Keratinocyte (primary cell): ENCODE measurements around the gene LRRC18. TPM values are rescaled to one million over a fixed set of nuclear protein-coding genes. Genes with fewer than 3 reads are reported as not detected.

Experiments
- DNase-seq: peaks from one replicate; pipeline ENCODE4 v3.0.0-alpha.2; 2011; ENCODE audit warnings: low read depth, missing footprints, low spot score
- FAIRE-seq: peaks from 2 replicates; lab custom pipeline; 2011; peaks lifted over from hg19 to GRCh38; lab: Jason Lieb, UNC
- H2AFZ ChIP-seq: 2 replicates; pipeline ENCODE4 v1.6.0; 2012; ENCODE audit warnings: low read length, control low read depth, inconsistent platforms; ENCODE audit not compliant: control insufficient read depth
- H3K27ac ChIP-seq: 2 replicates; pipeline ENCODE4 v1.5.1; 2011; ENCODE audit warnings: low read length; ENCODE audit not compliant: control insufficient read depth, insufficient read depth
- H3K27me3 ChIP-seq: 3 replicates; pipeline ENCODE4 v1.6.0; 2011; ENCODE audit warnings: low read length; ENCODE audit not compliant: control insufficient read depth, insufficient read depth; ENCODE audit errors: extremely low read depth
- H3K36me3 ChIP-seq, 2 experiments: 2 replicates in 1 of 2; 3 replicates in 1 of 2; pipeline ENCODE4 v1.5.1; 2011; ENCODE audit warnings: low read length in 2 of 2, mild to moderate bottlenecking in 1 of 2; ENCODE audit not compliant: control insufficient read depth in 2 of 2, insufficient read depth in 2 of 2; ENCODE audit errors: extremely low read depth in 1 of 2
- H3K4me1 ChIP-seq: 3 replicates; pipeline ENCODE4 v1.5.1; 2011; ENCODE audit warnings: low read length; ENCODE audit not compliant: control insufficient read depth, insufficient read depth; ENCODE audit errors: extremely low read depth
- H3K4me2 ChIP-seq: 3 replicates; pipeline ENCODE4 v1.6.0; 2011; ENCODE audit warnings: low read depth, low read length; ENCODE audit not compliant: control insufficient read depth, insufficient read depth; ENCODE audit errors: extremely low read depth
- H3K4me3 ChIP-seq, 3 experiments: fragments of 200-600 bp in 1 of 3; sonication (generic) in 1 of 3; 2 replicates in 2 of 3; 3 replicates in 1 of 3; pipeline ENCODE4 v1.5.1; 2011 to 2016; ENCODE audit warnings: low read length in 3 of 3, mild to moderate bottlenecking in 3 of 3, control low read depth in 2 of 3, inconsistent platforms in 1 of 3, low read depth in 1 of 3, mixed read lengths in 1 of 3, mixed run types in 1 of 3, moderate library complexity in 1 of 3; ENCODE audit not compliant: control insufficient read depth in 2 of 3, insufficient read depth in 2 of 3; ENCODE audit errors: extremely low read depth in 1 of 3
- H3K79me2 ChIP-seq: 2 replicates; pipeline ENCODE4 v1.6.0; 2012; ENCODE audit warnings: low read length; ENCODE audit not compliant: control insufficient read depth, insufficient read depth
- H3K9ac ChIP-seq: 3 replicates; pipeline ENCODE4 v1.6.0; 2011; ENCODE audit warnings: low read length; ENCODE audit not compliant: control insufficient read depth, insufficient read depth; ENCODE audit errors: extremely low read depth
- H3K9me1 ChIP-seq: 3 replicates; pipeline ENCODE4 v1.6.0; 2011; ENCODE audit warnings: low read length; ENCODE audit not compliant: control insufficient read depth, insufficient read depth; ENCODE audit errors: extremely low read depth
- H3K9me3 ChIP-seq: 2 replicates; pipeline ENCODE4 v1.5.1; 2012; ENCODE audit warnings: low read depth, low read length; ENCODE audit not compliant: control insufficient read depth
- H4K20me1 ChIP-seq: 3 replicates; pipeline ENCODE4 v1.6.0; 2011; ENCODE audit warnings: low read length; ENCODE audit not compliant: control insufficient read depth, insufficient read depth; ENCODE audit errors: extremely low read depth
- EZH2 ChIP-seq: IDR thresholded peaks from one replicate; pipeline ENCODE4 v1.6.1; 2012; ENCODE audit warnings: inconsistent platforms, mild to moderate bottlenecking, low read length, moderate library complexity
- dilution Hi-C: fragments of 300-500 bp; cut with MboI; formaldehyde crosslinking; loops from one replicate; pipeline ENCODE4 v1.7.0; 2020; ENCODE audit warnings: low sequenced_read_pairs; ENCODE audit not compliant: extremely low pct_ligation_motif_present
- polyA plus RNA-seq, 5 experiments: library from polyadenylated mRNA; depleted of rRNA in 3 of 5; stranded (reverse) in 3 of 5; stranded (forward) in 1 of 5; unstranded in 1 of 5; fragments of >200 nt; gene quantifications; 1 replicate in 1 of 5; 2 replicates in 3 of 5; 3 replicates in 1 of 5; pipeline versions ENCODE4 v1.2.1 to v1.2.3, GENCODE V29; 2011 to 2012; ENCODE audit warnings: missing spikeins in 2 of 5, low read depth in 1 of 5, low replicate concordance in 1 of 5
- TF ChIP-seq, protein P1 (sequence below), 3 experiments: IDR thresholded peaks in 1 of 3; conservative IDR thresholded peaks in 1 of 3; optimal IDR thresholded peaks in 1 of 3; 2 replicates in 2 of 3; 3 replicates in 1 of 3; pipeline versions ENCODE3 to v1.5.1; 2011; ENCODE audit warnings: low read length in 3 of 3, mild to moderate bottlenecking in 3 of 3, moderate library complexity in 2 of 3, control low read depth in 1 of 3, inconsistent platforms in 1 of 3; ENCODE audit not compliant: insufficient read depth in 2 of 3; ENCODE audit errors: extremely low read depth in 1 of 3

Gene LRRC18
- polyA plus RNA-seq, 1 donor (not counting 4 experiments of a cell fraction or from before 2014, with no cell fraction given), result not detected

DNA sequence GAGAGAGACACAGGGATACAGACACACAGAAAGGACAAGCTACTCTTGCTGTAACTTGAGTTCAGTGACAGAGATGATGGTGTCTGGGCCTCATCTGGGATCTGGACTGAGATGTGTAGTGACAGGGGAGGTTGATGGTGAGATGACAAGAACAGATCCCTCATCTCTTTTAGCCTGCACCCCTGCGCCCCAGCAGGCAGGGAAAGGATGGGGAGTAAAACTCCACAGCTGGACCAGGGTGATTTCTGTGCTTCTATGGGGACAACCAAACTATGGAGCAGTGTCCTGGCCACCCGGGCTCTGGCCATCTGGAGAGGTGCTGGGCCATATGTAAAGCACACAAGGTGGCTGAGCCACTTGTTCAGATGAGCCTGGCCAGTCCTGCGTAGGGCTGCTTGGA, 4.5 kb upstream of the LRRC18 start:
- no peak overlapping the region for H3K4me2 ChIP-seq
- FAIRE-seq (no peak), DNase-seq (no peak)
- no peaks in the 10 kb centered on the region for H4K20me1 ChIP-seq
- no peak overlapping the region for H3K4me3 ChIP-seq
- H3K27me3 ChIP-seq, result peaks cover 4% of the 10 kb centered on the region
- no peaks in the 10 kb centered on the region for H3K9me1 ChIP-seq
- TF ChIP-seq EZH2, result no peak
- TF ChIP-seq, protein P1, sequence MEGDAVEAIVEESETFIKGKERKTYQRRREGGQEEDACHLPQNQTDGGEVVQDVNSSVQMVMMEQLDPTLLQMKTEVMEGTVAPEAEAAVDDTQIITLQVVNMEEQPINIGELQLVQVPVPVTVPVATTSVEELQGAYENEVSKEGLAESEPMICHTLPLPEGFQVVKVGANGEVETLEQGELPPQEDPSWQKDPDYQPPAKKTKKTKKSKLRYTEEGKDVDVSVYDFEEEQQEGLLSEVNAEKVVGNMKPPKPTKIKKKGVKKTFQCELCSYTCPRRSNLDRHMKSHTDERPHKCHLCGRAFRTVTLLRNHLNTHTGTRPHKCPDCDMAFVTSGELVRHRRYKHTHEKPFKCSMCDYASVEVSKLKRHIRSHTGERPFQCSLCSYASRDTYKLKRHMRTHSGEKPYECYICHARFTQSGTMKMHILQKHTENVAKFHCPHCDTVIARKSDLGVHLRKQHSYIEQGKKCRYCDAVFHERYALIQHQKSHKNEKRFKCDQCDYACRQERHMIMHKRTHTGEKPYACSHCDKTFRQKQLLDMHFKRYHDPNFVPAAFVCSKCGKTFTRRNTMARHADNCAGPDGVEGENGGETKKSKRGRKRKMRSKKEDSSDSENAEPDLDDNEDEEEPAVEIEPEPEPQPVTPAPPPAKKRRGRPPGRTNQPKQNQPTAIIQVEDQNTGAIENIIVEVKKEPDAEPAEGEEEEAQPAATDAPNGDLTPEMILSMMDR (optimal IDR thresholded peaks at IDR 0.05 in 1 of 3, IDR thresholded peaks at IDR 0.05 in 1 of 3, conservative IDR thresholded peaks at IDR 0.05 in 1 of 3; ENCODE audit: extremely low read depth in 1 of 3, insufficient read depth in 2 of 3, low read length in 3 of 3), result no peak
- no peaks in the 10 kb centered on the region for H3K36me3 ChIP-seq
- H3K9me3 ChIP-seq, result no peaks in the 10 kb centered on the region
- no peak overlapping the region for H2AFZ ChIP-seq
- no peak overlapping the region for H3K27ac ChIP-seq
- dilution Hi-C loops, result no loop called here
- H3K79me2 ChIP-seq, result no peaks in the 10 kb centered on the region
- H3K9ac ChIP-seq, result no peak overlapping the region
- H3K4me1 ChIP-seq, result no peaks in the 10 kb centered on the region

DNA sequence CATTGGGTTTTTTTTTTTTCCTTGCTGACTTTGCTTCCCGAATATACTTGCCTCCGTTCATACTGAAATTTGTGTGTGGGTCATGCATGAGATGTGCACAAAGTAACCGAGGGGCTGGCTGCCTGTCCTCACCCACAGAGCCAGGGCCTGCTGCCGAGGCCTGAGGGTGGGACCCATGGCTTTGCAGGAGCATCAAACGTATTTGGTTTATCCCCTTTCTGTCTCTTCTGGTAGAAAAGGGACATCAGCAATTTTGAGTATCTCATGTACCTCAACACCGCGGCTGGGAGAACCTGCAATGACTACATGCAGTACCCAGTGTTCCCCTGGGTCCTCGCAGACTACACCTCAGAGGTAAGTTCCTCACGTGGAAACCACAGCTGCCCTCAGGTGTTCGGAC, 3.5 kb upstream of the LRRC18 start:
- no peak for DNase-seq
- no peaks in the 10 kb centered on the region for H3K9me1 ChIP-seq
- no peak overlapping the region for H2AFZ ChIP-seq
- H3K79me2 ChIP-seq, result no peaks in the 10 kb centered on the region
- no peaks in the 10 kb centered on the region for H3K4me1 ChIP-seq
- FAIRE-seq, result no peak
- H3K9ac ChIP-seq, result no peak overlapping the region
- no peaks in the 10 kb centered on the region for H4K20me1 ChIP-seq
- TF ChIP-seq EZH2, result no peak
- TF ChIP-seq, protein P1 (optimal IDR thresholded peaks at IDR 0.05 in 1 of 3, IDR thresholded peaks at IDR 0.05 in 1 of 3, conservative IDR thresholded peaks at IDR 0.05 in 1 of 3; ENCODE audit: extremely low read depth in 1 of 3, insufficient read depth in 2 of 3, low read length in 3 of 3), result no peak
- peaks cover 4% of the 10 kb centered on the region for H3K27me3 ChIP-seq
- dilution Hi-C loops, result no loop called here
- no peak overlapping the region for H3K4me2 ChIP-seq
- H3K4me3 ChIP-seq, result no peak overlapping the region
- H3K36me3 ChIP-seq, result no peaks in the 10 kb centered on the region
- no peak overlapping the region for H3K27ac ChIP-seq
- no peaks in the 10 kb centered on the region for H3K9me3 ChIP-seq
